H1 (cell line): ENCODE results near the gene RALGDS.

Experiments
- CBX8 ChIP-seq: fragments of 300-800, 300-1000 bp; sonication (generic); IDR thresholded peaks from 2 replicates; pipeline ENCODE4 v1.7.1; 2016; ENCODE audit warnings: low read depth, low read length, borderline replicate concordance
- CTCF ChIP-seq, 3 experiments: IDR thresholded peaks; 1 replicate in 2 of 3; 2 replicates in 1 of 3; pipeline versions ENCODE4 v1.5.1 to v1.6.1; 2011; ENCODE audit warnings: low read length in 3 of 3, mild to moderate bottlenecking in 3 of 3, inconsistent platforms in 2 of 3, low read depth in 1 of 3, moderate library complexity in 1 of 3; ENCODE audit not compliant: insufficient read depth in 1 of 3; ENCODE audit errors: control extremely low read depth in 1 of 3
- EGR1 ChIP-seq: IDR thresholded peaks from 2 replicates; pipeline ENCODE4 v1.6.1; 2011; ENCODE audit warnings: low read depth, low read length, borderline replicate concordance
- MAX ChIP-seq: IDR thresholded peaks from 2 replicates; pipeline ENCODE4 v1.6.1; 2012; ENCODE audit warnings: inconsistent platforms
- POLR2A ChIP-seq, 2 experiments: IDR thresholded peaks; 1 replicate in 1 of 2; 2 replicates in 1 of 2; pipeline ENCODE4 v1.6.1; 2011; ENCODE audit warnings: low read depth in 2 of 2, low read length in 2 of 2, mild to moderate bottlenecking in 2 of 2; ENCODE audit errors: control extremely low read depth in 1 of 2
- POLR2AphosphoS5 ChIP-seq: IDR thresholded peaks from 2 replicates; pipeline ENCODE4 v1.6.1; 2011; ENCODE audit warnings: low read depth, low read length
- RAD21 ChIP-seq, 2 experiments: IDR thresholded peaks in 1 of 2; conservative IDR thresholded peaks in 1 of 2; 2 replicates each; pipeline ENCODE4 v1.6.1; 2011; ENCODE audit warnings: low read depth in 2 of 2, low read length in 2 of 2, improper control_type of control experiment in 1 of 2, inconsistent platforms in 1 of 2, mild to moderate bottlenecking in 1 of 2, moderate library complexity in 1 of 2
- RXRA ChIP-seq: IDR thresholded peaks from 2 replicates; pipeline ENCODE4 v1.6.1; 2011; ENCODE audit warnings: low read depth, mild to moderate bottlenecking, low read length, moderate library complexity; ENCODE audit not compliant: insufficient read depth
- SIN3A ChIP-seq, 2 experiments: IDR thresholded peaks in 1 of 2; conservative IDR thresholded peaks in 1 of 2; 2 replicates each; pipeline ENCODE4 v1.6.1; 2011 to 2012; ENCODE audit warnings: low read length in 2 of 2, improper control_type of control experiment in 1 of 2, low read depth in 1 of 2, mild to moderate bottlenecking in 1 of 2
- SIRT6 ChIP-seq: IDR thresholded peaks from one replicate; pipeline ENCODE4 v1.7.1; 2012; ENCODE audit warnings: low read length, inconsistent platforms
- SP1 ChIP-seq: IDR thresholded peaks from 2 replicates; pipeline ENCODE4 v1.6.1; 2011; ENCODE audit warnings: low read depth, low read length
- SUZ12 ChIP-seq: fragments of 200-600 bp; sonication (generic); IDR thresholded peaks from 2 replicates; pipeline ENCODE4 v1.6.1; 2012; ENCODE audit warnings: mild to moderate bottlenecking, inconsistent platforms, low read length, moderate library complexity, mixed read lengths
- YY1 ChIP-seq: IDR thresholded peaks from 2 replicates; pipeline ENCODE4 v1.6.1; 2011; ENCODE audit warnings: low read depth, mild to moderate bottlenecking, low read length

- no peak for TF ChIP-seq CBX8
- no peak for TF ChIP-seq CTCF (IDR thresholded peaks at IDR 0.05; ENCODE audit: control extremely low read depth in 1 of 3, insufficient read depth in 1 of 3, low read depth in 1 of 3, low read length in 3 of 3)
- no peak for TF ChIP-seq YY1
- TF ChIP-seq POLR2A (IDR thresholded peaks at IDR 0.05; ENCODE audit: control extremely low read depth in 1 of 2, low read depth in 2 of 2, low read length in 2 of 2) = no peak
- TF ChIP-seq SUZ12 = no peak
- TF ChIP-seq SIN3A (conservative IDR thresholded peaks at IDR 0.05 in 1 of 2, IDR thresholded peaks at IDR 0.05 in 1 of 2; ENCODE audit: low read depth in 1 of 2, low read length in 2 of 2) = no peak
- no peak for TF ChIP-seq RAD21 (IDR thresholded peaks at IDR 0.05 in 1 of 2, conservative IDR thresholded peaks at IDR 0.05 in 1 of 2; ENCODE audit: low read depth in 2 of 2, low read length in 2 of 2)
- no peak for TF ChIP-seq RXRA
- no peak for TF ChIP-seq SP1
- TF ChIP-seq SIRT6 = no peak
- no peak for TF ChIP-seq POLR2AphosphoS5
- no peak for TF ChIP-seq MAX
- TF ChIP-seq EGR1 = no peak
Measured at GRCh38 chr9:133155156-133155555, 34.1 kb upstream of the RALGDS start.
